Measurements from ENCODE around the gene PRDM5. TPM values are rescaled to one million over a fixed set of nuclear protein-coding genes. Genes with fewer than 3 reads are reported as not detected.

The PRDM5 gene
- total RNA-seq, 1 donor from 2014 or later = 12.2 TPM

DNA sequence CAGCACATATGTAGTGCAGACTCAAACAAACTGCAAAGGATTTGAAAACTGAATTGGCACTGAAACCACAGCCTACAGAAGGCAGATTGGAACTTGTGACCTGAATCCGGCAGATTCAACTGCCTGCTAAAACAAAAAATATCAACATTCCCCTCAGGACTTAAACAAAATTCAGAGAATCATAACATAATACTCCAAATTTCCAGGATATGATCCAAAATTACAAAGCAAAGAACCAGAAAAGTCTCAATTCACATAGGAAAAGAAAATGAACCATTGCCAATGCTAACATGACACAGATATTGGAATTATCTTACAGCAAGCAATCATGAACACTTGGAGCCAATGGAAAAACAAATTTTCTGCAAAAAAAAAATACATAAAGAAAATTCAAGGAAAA is 250.4 kb downstream of the PRDM5 start:
- DNase-seq = no peak
- no peak overlapping the region for H3K4me3 ChIP-seq
- intact Hi-C loops (cut with micrococcal nuclease) = no loop called here
- peaks cover 37% of the 10 kb centered on the region for H3K9me3 ChIP-seq (replicated peaks)
- TF ChIP-seq, protein P1, sequence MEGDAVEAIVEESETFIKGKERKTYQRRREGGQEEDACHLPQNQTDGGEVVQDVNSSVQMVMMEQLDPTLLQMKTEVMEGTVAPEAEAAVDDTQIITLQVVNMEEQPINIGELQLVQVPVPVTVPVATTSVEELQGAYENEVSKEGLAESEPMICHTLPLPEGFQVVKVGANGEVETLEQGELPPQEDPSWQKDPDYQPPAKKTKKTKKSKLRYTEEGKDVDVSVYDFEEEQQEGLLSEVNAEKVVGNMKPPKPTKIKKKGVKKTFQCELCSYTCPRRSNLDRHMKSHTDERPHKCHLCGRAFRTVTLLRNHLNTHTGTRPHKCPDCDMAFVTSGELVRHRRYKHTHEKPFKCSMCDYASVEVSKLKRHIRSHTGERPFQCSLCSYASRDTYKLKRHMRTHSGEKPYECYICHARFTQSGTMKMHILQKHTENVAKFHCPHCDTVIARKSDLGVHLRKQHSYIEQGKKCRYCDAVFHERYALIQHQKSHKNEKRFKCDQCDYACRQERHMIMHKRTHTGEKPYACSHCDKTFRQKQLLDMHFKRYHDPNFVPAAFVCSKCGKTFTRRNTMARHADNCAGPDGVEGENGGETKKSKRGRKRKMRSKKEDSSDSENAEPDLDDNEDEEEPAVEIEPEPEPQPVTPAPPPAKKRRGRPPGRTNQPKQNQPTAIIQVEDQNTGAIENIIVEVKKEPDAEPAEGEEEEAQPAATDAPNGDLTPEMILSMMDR (IDR thresholded peaks at IDR 0.05; ENCODE audit: borderline replicate concordance) = no peak
- H3K36me3 ChIP-seq = no peaks in the 10 kb centered on the region
- H3K27me3 ChIP-seq (ENCODE audit: low read depth) = no peaks in the 10 kb centered on the region
- H3K27ac ChIP-seq (replicated peaks) = no peak overlapping the region
- no peaks in the 10 kb centered on the region for H3K4me1 ChIP-seq

DNA sequence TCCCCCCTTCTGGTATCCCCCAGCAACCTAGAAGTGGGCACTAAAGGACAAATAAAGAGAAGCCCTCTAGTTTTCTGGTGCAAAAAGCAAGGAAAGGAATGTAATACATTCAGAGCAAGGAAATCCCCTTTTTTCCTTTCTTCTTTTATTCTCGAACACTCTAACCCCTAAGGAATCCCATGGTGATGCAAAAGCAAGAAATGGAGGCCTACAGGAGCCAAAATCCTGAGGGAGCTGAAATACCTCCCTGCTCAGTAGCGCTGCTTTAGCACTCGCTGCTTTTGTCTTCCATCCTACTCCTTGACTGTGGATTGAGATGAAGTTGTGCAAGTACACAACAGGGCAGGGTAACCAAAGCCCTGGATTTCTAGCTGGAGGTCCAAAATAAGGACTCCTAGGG is 251.0 kb downstream of the PRDM5 start:
- H3K27ac ChIP-seq (replicated peaks) = no peak overlapping the region
- no peaks in the 10 kb centered on the region for H3K36me3 ChIP-seq
- DNase-seq = no peak
- no peaks in the 10 kb centered on the region for H3K27me3 ChIP-seq (ENCODE audit: low read depth)
- H3K4me1 ChIP-seq = no peaks in the 10 kb centered on the region
- TF ChIP-seq, protein P1 (IDR thresholded peaks at IDR 0.05; ENCODE audit: borderline replicate concordance) = no peak
- H3K9me3 ChIP-seq (replicated peaks) = peaks cover 32% of the 10 kb centered on the region
- no peak overlapping the region for H3K4me3 ChIP-seq
- intact Hi-C loops (cut with micrococcal nuclease) = no loop called here

DNA sequence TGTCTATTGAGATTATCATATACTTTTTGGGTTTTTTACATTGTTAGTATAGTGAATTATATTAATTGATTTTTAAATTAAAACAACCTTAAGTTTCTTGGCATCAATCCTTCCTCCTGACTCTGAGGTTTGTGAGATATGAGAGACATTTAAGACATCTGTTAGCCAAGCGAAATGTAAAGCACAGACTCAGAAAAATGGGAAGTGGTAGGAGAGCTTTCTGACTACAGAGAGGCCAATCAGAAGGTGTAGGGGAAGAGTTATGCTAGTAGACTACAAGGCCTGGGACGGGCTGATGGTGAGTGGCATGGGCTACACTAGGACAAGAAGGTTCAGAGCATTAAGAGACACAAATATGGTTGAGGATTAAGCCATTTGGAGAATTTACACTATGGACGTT is 255.4 kb downstream of the PRDM5 start:
- Histone ChIP-seq H3K27me3 (ENCODE audit: low read depth) (no peaks in the 10 kb centered on the region), H3K27ac (replicated peaks) (no peak overlapping the region), H3K9me3 (replicated peaks) (peaks cover 3% of the 10 kb centered on the region), H3K36me3 (no peaks in the 10 kb centered on the region), H3K4me3 (no peak overlapping the region), H3K4me1 (no peaks in the 10 kb centered on the region)
- DNase-seq = no peak
- TF ChIP-seq, protein P1 (IDR thresholded peaks at IDR 0.05; ENCODE audit: borderline replicate concordance) = no peak
- intact Hi-C loops (cut with micrococcal nuclease) = no loop called here

DNA sequence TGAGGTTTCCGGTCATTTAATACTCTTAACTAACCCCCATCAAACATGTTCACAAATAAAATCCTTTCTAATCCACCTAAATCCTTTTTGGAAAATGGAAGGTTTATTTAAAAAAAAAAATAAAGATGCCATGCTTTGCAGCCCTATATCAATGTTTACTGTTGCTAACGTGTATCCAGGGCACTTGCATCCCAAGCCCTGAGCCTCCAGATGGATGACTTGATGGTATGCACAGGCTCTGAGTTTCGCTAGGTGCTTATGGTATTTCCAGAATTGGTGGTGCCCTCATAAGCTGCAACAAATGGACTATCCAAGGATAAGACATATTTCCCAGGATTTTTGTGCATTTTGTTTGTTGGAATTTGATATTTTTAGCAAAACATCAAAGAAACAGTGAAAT is 257.7 kb downstream of the PRDM5 start:
- H3K4me1 ChIP-seq = no peaks in the 10 kb centered on the region
- no peak overlapping the region for H3K4me3 ChIP-seq
- no peak for DNase-seq
- H3K9me3 ChIP-seq (replicated peaks) = no peaks in the 10 kb centered on the region
- TF ChIP-seq, protein P1 (IDR thresholded peaks at IDR 0.05; ENCODE audit: borderline replicate concordance) = no peak
- no peak overlapping the region for H3K27ac ChIP-seq (replicated peaks)
- H3K27me3 ChIP-seq (ENCODE audit: low read depth) = no peaks in the 10 kb centered on the region
- no peaks in the 10 kb centered on the region for H3K36me3 ChIP-seq
- intact Hi-C loops (cut with micrococcal nuclease) = no loop called here

DNA sequence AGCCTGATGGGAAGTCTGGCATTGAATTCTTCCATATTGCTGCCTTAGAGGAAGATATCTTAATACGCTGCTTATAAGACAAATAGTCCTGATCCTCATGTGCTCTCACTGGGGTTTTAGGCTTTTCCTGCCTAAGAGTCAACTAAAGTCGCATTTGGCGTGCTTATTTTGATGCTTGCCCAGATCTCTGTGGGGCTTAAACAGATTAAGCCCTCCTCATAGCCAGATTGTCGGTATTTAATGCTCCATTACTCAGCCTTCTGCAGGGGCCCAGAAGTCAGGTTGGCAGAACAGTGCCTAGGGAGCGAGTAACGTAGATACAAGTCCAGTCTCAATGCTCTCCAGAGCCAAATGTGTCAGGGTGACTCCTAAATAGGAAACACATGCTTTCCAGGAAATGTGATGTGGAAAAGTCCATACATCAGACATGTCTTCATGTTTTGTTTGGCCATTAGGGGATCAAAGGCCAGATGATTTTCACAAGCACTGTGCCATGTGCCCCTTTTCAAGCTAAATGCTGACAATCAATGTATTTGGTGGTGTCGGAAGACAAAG is 262.8 kb downstream of the PRDM5 start:
- H3K27me3 ChIP-seq (ENCODE audit: low read depth) = no peaks in the 10 kb centered on the region
- no peaks in the 10 kb centered on the region for H3K36me3 ChIP-seq
- H3K4me3 ChIP-seq = no peak overlapping the region
- no peaks in the 10 kb centered on the region for H3K4me1 ChIP-seq
- H3K27ac ChIP-seq (replicated peaks) = no peak overlapping the region
- TF ChIP-seq, protein P1 (IDR thresholded peaks at IDR 0.05; ENCODE audit: borderline replicate concordance) = no peak
- intact Hi-C loops (cut with micrococcal nuclease) = no loop called here
- DNase-seq = no peak
- no peaks in the 10 kb centered on the region for H3K9me3 ChIP-seq (replicated peaks)

Measured in left ventricle myocardium inferior (tissue), 1 donor.